Activated naive CD4-positive, alpha-beta T cell treated with anti-CD3 and anti-CD28 coated beads, Interleukin-2, amount 50 U/mL, for 24 hours (primary cell): Measurements from ENCODE around the gene CD4.
A peak's percentile ranks its signal among the peaks of the same experiment; 100 is the strongest.
"Not testable (repeated sequence)": the region's sequence is repeated elsewhere in the genome, so short reads cannot be mapped to it uniquely, and the experiment has no call there.

ENCODE experiments used
- H3K27ac Mint-ChIP-seq: one replicate; pipeline ENCODE4 v1.8.0; 2021; ENCODE audit warnings: mild to moderate bottlenecking, mixed read lengths
- H3K27me3 Mint-ChIP-seq: one replicate; pipeline ENCODE4 v1.8.0; 2021; ENCODE audit warnings: mixed read lengths
- H3K36me3 Mint-ChIP-seq: one replicate; pipeline ENCODE4 v1.8.0; 2021; ENCODE audit warnings: mixed read lengths
- H3K4me1 Mint-ChIP-seq: one replicate; pipeline ENCODE4 v1.8.0; 2021; ENCODE audit warnings: mixed read lengths
- H3K4me3 Mint-ChIP-seq: one replicate; pipeline ENCODE4 v1.8.0; 2021; ENCODE audit warnings: mild to moderate bottlenecking, mixed read lengths
- H3K9me3 Mint-ChIP-seq: one replicate; pipeline ENCODE4 v1.8.0; 2021; ENCODE audit warnings: mixed read lengths

The CD4 gene

GRCh38 chr12:6788972-6789924, at the start of gene CD4:
CD4 (plus strand) TSS chr12:6789528; CDS start chr12:6800139, 10,611 bp downstream.
- Mint-ChIP-seq H3K9me3 (no peaks in the 10 kb centered on the region), H3K27me3 (no peaks in the 10 kb centered on the region), H3K36me3 (peaks cover 2% of the 10 kb centered on the region), H3K27ac (peak within 1 kb of the TSS; percentile 98), H3K4me1 (peaks cover 73% of the 10 kb centered on the region), H3K4me3 (peak within 1 kb of the TSS; percentile 95)

- H3K4me1 Mint-ChIP-seq = peaks cover 27% of the 10 kb centered on the region
- H3K27me3 Mint-ChIP-seq, H3K9me3 Mint-ChIP-seq, H3K4me3 Mint-ChIP-seq, H3K27ac Mint-ChIP-seq, H3K36me3 Mint-ChIP-seq: not testable (repeated sequence)
Measured at GRCh38 chr12:6742080-6742479, 47.2 kb upstream of the CD4 start.

GRCh38 chr12:6742834-6743233, 46.5 kb upstream of the CD4 start:
- Mint-ChIP-seq H3K36me3 (peaks cover 11% of the 10 kb centered on the region), H3K4me1 (peaks cover 27% of the 10 kb centered on the region), H3K4me3 (peak overlapping the region; percentile 19), H3K9me3 (no peaks in the 10 kb centered on the region), H3K27me3 (no peaks in the 10 kb centered on the region), H3K27ac (peak overlapping the region; percentile 27)

- H3K9me3 Mint-ChIP-seq, H3K27me3 Mint-ChIP-seq: not testable (repeated sequence)
- peak overlapping the region; percentile 19 for H3K4me3 Mint-ChIP-seq
- H3K27ac Mint-ChIP-seq = peak overlapping the region; percentile 27
- H3K36me3 Mint-ChIP-seq = peaks cover 16% of the 10 kb centered on the region
- peaks cover 27% of the 10 kb centered on the region for H3K4me1 Mint-ChIP-seq
Measured at GRCh38 chr12:6743300-6743699, 46.0 kb upstream of the CD4 start.

- Mint-ChIP-seq H3K4me1 (peaks cover 30% of the 10 kb centered on the region), H3K36me3 (peaks cover 18% of the 10 kb centered on the region), H3K27ac (peak overlapping the region; percentile 93), H3K4me3 (peak overlapping the region; percentile 16), H3K9me3 (no peaks in the 10 kb centered on the region), H3K27me3 (no peaks in the 10 kb centered on the region)
Measured at GRCh38 chr12:6745741-6746525, 43.4 kb upstream of the CD4 start.

GRCh38 chr12:6747216-6747615, 42.1 kb upstream of the CD4 start:
- H3K4me3 Mint-ChIP-seq = no peak overlapping the region
- peaks cover 18% of the 10 kb centered on the region for H3K36me3 Mint-ChIP-seq
- H3K4me1 Mint-ChIP-seq = peaks cover 42% of the 10 kb centered on the region
- peak overlapping the region; percentile 90 for H3K27ac Mint-ChIP-seq
- H3K9me3 Mint-ChIP-seq = no peaks in the 10 kb centered on the region
- H3K27me3 Mint-ChIP-seq = no peaks in the 10 kb centered on the region

GRCh38 chr12:6748761-6749160, 40.6 kb upstream of the CD4 start:
- Mint-ChIP-seq H3K36me3 (peaks cover 18% of the 10 kb centered on the region), H3K27ac (no peak overlapping the region), H3K4me1 (peaks cover 32% of the 10 kb centered on the region), H3K4me3 (no peak overlapping the region), H3K9me3 (no peaks in the 10 kb centered on the region), H3K27me3 (no peaks in the 10 kb centered on the region)

- Mint-ChIP-seq H3K9me3 (no peaks in the 10 kb centered on the region), H3K4me1 (peaks cover 27% of the 10 kb centered on the region), H3K36me3 (peaks cover 11% of the 10 kb centered on the region), H3K27me3 (no peaks in the 10 kb centered on the region), H3K27ac (no peak overlapping the region), H3K4me3 (no peak overlapping the region)
Measured at GRCh38 chr12:6750506-6750905, 38.8 kb upstream of the CD4 start.

- H3K4me1 Mint-ChIP-seq = peaks cover 21% of the 10 kb centered on the region
- peak overlapping the region; percentile 94 for H3K4me3 Mint-ChIP-seq
- no peaks in the 10 kb centered on the region for H3K27me3 Mint-ChIP-seq
- peaks cover 11% of the 10 kb centered on the region for H3K36me3 Mint-ChIP-seq
- H3K9me3 Mint-ChIP-seq = no peaks in the 10 kb centered on the region
- H3K27ac Mint-ChIP-seq = peak overlapping the region; percentile 82
Measured at GRCh38 chr12:6751767-6752166, 37.6 kb upstream of the CD4 start.

GRCh38 chr12:6752167-6752920, 37.0 kb upstream of the CD4 start:
- peak overlapping the region; percentile 82 for H3K27ac Mint-ChIP-seq
- peaks cover 9% of the 10 kb centered on the region for H3K36me3 Mint-ChIP-seq
- peaks cover 21% of the 10 kb centered on the region for H3K4me1 Mint-ChIP-seq
- no peaks in the 10 kb centered on the region for H3K9me3 Mint-ChIP-seq
- H3K4me3 Mint-ChIP-seq = peak overlapping the region; percentile 94
- H3K27me3 Mint-ChIP-seq = no peaks in the 10 kb centered on the region

GRCh38 chr12:6752921-6753771, 36.2 kb upstream of the CD4 start, which contains the start of gene MLF2:
MLF2 (minus strand) TSS chr12:6753141; CDS start chr12:6752334, 807 bp downstream.
- peaks cover 21% of the 10 kb centered on the region for H3K4me1 Mint-ChIP-seq
- H3K9me3 Mint-ChIP-seq = no peaks in the 10 kb centered on the region
- H3K4me3 Mint-ChIP-seq = peak within 1 kb of the TSS; percentile 94
- H3K27ac Mint-ChIP-seq = peak within 1 kb of the TSS; percentile 98
- no peaks in the 10 kb centered on the region for H3K27me3 Mint-ChIP-seq
- peaks cover 3% of the 10 kb centered on the region for H3K36me3 Mint-ChIP-seq

GRCh38 chr12:6753772-6754356, 35.5 kb upstream of the CD4 start:
- Mint-ChIP-seq H3K9me3 (no peaks in the 10 kb centered on the region), H3K27me3 (no peaks in the 10 kb centered on the region), H3K4me3 (peak overlapping the region; percentile 94), H3K4me1 (peaks cover 26% of the 10 kb centered on the region), H3K27ac (peak overlapping the region; percentile 98), H3K36me3 (peaks cover 2% of the 10 kb centered on the region)

- H3K36me3 Mint-ChIP-seq = no peaks in the 10 kb centered on the region
- H3K27me3 Mint-ChIP-seq = no peaks in the 10 kb centered on the region
- H3K9me3 Mint-ChIP-seq = no peaks in the 10 kb centered on the region
- no peak overlapping the region for H3K27ac Mint-ChIP-seq
- no peak overlapping the region for H3K4me3 Mint-ChIP-seq
- H3K4me1 Mint-ChIP-seq = peaks cover 28% of the 10 kb centered on the region
Measured at GRCh38 chr12:6754411-6754810, 34.9 kb upstream of the CD4 start.

GRCh38 chr12:6757028-6757690, 32.2 kb upstream of the CD4 start:
- H3K27ac Mint-ChIP-seq = peak overlapping the region; percentile 70
- H3K4me1 Mint-ChIP-seq = peaks cover 13% of the 10 kb centered on the region
- no peak overlapping the region for H3K4me3 Mint-ChIP-seq
- no peaks in the 10 kb centered on the region for H3K27me3 Mint-ChIP-seq
- H3K36me3 Mint-ChIP-seq = no peaks in the 10 kb centered on the region
- no peaks in the 10 kb centered on the region for H3K9me3 Mint-ChIP-seq
